ENCODE results near the gene KHK.
"Not testable (repeated sequence)": the region's sequence is repeated elsewhere in the genome, so short reads cannot be mapped to it uniquely, and the experiment has no call there.

KHK gene

GRCh38 chr2:27097341-27097740, 10.8 kb downstream of the KHK start:
- DNase-seq = no peak

DNA sequence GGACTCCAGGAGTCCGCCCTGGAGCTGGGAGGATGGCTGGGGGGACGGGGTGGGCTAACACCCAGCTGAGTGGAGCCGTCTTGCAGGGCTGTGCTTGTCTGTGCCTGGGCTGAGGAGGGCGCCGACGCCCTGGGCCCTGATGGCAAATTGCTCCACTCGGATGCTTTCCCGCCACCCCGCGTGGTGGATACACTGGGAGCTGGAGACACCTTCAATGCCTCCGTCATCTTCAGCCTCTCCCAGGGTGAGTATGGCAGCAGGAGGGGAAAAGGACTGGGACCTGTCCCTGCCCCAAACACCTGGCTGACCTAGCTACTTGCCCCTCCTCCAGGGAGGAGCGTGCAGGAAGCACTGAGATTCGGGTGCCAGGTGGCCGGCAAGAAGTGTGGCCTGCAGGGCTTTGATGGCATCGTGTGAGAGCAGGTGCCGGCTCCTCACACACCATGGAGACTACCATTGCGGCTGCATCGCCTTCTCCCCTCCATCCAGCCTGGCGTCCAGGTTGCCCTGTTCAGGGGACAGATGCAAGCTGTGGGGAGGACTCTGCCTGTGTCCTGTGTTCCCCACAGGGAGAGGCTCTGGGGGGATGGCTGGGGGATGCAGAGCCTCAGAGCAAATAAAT, 12.9 kb downstream of the KHK start:
- DNase-seq = no peak

GRCh38 chr2:27100036-27100435, 13.5 kb downstream of the KHK start:
- DNase-seq = no peak

DNA sequence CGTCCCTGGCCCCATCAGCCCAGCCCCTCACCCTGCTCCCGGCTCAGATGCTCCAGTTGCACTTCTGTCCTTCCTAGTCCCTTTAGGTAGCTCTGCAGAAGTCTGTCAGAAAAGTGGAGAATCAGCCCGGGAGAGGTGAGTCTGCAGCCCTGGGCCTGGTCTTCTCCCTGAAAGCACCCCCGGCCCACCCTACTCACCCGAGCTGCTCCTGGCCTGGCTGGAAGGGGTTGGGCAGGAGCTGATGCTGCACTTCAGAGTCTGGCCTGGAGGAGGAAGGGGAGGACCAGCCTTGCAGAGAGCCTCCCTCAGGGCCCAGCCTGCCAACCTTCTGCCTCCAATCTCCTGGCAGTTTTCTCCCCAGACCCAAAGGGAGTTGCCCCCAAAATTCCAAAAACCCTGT, 15.8 kb downstream of the KHK start:
- DNase-seq = no peak

DNA sequence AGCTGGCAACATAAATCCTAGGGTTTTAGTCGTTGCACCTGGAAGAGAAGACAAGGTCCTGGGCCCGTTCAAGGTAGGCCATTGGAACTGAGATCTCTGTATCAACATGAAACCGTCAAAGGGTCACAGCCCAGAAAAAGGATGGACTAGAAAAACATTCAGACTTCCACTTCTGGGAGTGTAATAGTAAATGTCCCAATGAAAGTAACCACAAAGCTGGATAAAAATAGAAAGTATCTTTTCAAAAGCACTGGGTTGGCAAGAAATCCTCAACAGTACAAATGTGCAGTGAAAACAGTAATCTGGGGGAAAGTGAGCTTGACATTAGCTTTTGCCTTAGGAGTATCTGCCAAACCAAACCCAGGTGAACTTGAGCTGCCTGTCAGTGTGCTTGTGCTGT, 19.4 kb downstream of the KHK start:
- DNase-seq = no peak

- no peak for DNase-seq
Observed at GRCh38 chr2:27108221-27108620, 21.6 kb downstream of the KHK start.

GRCh38 chr2:27109083-27109482, 22.5 kb downstream of the KHK start:
- no peak for DNase-seq

DNA sequence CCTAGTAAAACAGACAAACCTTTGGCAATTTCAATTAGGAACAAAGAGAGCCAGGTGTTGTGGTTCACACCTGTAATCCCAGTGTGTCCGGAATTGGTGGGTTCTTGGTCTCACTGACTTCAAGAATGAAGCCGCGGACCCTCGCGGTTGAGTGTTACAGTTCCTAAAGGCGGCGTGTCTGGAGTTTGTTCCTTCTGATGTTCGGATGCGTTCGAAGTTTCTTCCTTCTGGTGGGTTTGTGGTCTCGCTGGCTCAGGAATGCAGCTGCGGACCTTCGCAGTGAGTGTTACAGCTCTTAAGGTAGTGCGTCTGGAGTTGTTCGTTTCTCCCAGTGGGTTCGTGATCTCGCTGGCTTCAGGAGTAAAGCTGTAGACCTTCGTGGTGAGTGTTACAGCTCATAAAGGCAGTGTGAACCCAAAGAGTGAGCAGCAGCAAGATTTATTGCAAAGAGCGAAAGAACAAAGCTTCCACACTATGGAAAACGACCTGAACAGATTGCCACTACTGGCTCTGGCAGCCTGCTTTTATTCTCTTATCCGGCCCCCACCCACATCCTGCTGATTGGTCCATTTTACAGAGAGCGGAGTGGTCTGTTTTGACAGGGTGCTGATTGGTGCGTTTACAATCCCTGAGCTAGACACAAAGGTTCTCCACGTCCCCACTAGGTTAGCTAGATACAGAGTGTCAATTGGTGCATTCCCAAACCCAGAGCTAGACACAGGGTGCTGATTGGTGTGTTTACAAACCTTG, 24.2 kb downstream of the KHK start:
- DNase-seq = not testable (repeated sequence)

DNA sequence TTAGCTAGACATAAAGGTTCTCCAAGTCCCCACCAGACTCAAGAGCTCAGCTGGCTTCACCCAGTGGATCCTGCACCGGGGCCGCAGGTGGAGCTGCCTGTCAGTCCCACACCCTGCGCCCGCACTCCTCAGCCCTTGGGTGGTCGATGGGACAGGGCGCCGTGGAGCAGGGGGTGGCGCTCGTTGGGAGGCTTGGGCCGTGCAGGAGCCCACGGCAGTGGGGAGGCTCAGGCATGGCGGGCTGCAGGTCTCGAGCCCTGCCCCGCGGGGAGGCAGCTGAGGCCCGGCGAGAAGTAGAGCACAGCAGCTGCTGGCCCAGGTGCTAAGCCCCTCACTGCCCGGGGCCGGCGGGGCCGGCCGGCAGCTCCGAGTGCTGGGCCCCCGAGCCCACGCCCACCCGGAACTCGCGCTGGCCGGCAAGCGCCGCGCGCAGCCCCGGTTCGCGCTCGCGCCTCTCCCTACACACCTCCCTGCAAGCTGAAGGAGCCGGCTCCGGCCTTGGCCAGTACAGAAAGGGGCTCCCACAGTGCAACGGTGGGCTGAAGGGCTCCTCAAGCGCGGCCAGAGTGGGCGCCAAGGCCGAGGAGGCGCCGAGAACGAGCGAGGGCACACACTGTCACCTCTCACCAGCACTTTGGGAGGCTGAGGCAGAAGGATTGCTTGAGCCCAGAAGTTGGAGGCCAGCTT, 25.0 kb downstream of the KHK start:
- DNase-seq = not testable (repeated sequence)

- no peak for DNase-seq
Observed at GRCh38 chr2:27115519-27115918, 28.9 kb downstream of the KHK start.

- no peak for DNase-seq
Observed at GRCh38 chr2:27117995-27118524, 31.5 kb downstream of the KHK start.

GRCh38 chr2:27118525-27119329, 32.2 kb downstream of the KHK start, which contains the start of gene CGREF1:
TSS of gene CGREF1 (minus strand) at chr2:27119128. CDS start at chr2:27104366, 14,762 bp downstream.
- no peak for DNase-seq

- not testable (repeated sequence) for DNase-seq
Observed at GRCh38 chr2:27119330-27119670, 32.7 kb downstream of the KHK start.

DNA sequence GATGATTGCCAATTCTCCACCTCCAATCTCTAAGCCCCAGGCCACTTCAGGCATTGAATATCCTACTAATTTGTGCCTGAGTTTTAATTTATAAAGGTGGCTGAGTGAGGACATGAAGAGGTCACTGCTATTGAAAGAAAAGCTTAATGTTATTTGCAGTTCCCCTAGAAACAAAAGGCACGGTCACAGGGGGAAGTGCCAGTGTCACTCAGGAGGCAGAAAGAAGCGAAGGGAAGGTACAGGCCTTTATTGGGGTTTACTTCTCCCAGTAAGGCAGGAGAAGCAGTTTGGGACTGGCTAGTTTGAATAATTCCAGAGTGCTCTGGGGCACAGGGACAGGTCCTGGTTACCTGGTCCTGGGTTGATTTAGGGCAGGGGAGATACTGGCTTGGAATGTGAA, 35.3 kb downstream of the KHK start:
- DNase-seq = no peak

DNA sequence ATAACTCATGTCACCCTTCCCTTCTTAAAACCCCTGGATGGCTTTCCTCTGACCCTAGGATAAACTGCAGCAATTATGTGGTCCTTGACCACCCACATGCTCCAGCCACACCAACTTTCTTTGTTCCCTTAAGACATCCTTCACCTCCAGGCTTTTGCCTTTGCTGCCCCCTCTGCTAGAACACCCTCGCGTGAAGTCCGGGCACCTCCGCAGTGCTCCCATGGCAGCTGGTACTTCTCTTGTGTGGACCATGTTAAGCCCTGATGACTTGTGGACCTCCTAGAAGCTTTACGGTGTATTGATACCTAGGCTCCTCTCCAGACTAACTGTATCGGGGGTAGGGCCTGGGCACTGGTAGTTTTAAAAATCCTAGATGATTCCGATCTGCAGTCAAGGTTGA, 36.2 kb downstream of the KHK start:
- DNase-seq = no peak

- peak; percentile 68 for DNase-seq
Observed at GRCh38 chr2:27123302-27124150, 37.0 kb downstream of the KHK start, which contains the start of gene ABHD1. TSS of gene ABHD1 (plus strand) at chr2:27123815. CDS start at chr2:27123949, 134 bp downstream.

- DNase-seq = no peak
Observed at GRCh38 chr2:27125104-27125503, 38.5 kb downstream of the KHK start.

DNA sequence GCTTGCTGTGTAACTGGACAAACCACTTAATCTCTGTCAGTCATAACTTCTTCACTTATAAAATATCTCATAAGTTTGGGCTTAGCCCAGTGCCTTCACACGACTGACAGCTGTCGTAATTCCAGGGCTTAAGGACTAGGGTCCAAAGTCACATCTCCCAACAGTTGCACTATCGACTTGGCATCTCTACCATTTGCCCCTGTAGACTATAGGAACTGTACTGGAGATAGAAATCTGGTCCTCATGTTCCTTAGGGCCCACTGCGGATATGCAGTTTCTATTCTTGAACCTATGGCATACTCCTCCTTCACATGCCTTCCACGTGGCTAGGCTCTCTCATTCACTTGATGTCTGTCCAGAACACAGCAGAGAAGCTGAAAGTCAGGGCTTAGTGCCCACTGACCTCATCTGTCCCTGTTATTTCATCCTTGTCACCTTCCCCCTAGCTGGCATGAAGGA, 39.7 kb downstream of the KHK start:
- no peak for DNase-seq

DNA sequence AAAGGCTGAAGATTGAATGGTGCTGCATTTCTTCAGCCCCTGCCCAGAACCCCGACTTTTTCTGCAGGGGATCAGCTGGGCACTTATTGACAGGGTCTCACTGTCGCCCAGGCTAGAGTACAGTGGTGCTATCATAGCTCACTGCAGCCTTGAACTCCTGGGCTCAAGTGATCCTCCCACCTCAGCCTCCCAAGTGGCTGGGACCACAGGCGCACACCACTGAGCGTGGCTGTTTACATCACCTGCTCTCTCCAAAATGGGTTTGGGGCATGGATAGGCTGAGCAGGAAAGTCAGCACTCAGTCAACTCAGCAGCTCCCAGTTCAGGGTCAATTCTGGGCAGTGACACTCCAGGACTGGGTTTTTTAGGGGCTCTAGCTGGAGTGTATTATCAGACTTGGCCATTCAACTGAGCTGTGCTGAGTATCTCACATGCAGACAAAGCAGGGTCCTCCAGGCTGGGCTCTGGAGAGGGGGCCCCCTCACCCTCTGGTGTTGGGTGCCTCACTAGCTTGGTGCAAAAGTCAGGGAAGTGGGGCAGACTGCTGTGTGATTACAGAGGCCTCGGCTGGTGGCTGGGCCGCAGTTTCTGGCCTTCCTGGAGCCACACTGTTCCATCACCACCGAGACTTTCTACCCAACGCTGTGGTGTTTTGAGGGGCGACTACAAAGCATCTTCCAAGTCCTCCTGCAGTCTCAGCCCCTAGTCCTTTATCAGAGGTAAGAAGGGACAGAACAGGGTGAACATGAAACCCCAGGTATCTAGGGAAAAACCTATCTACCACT, 41.5 kb downstream of the KHK start:
- DNase-seq = no peak

DNA sequence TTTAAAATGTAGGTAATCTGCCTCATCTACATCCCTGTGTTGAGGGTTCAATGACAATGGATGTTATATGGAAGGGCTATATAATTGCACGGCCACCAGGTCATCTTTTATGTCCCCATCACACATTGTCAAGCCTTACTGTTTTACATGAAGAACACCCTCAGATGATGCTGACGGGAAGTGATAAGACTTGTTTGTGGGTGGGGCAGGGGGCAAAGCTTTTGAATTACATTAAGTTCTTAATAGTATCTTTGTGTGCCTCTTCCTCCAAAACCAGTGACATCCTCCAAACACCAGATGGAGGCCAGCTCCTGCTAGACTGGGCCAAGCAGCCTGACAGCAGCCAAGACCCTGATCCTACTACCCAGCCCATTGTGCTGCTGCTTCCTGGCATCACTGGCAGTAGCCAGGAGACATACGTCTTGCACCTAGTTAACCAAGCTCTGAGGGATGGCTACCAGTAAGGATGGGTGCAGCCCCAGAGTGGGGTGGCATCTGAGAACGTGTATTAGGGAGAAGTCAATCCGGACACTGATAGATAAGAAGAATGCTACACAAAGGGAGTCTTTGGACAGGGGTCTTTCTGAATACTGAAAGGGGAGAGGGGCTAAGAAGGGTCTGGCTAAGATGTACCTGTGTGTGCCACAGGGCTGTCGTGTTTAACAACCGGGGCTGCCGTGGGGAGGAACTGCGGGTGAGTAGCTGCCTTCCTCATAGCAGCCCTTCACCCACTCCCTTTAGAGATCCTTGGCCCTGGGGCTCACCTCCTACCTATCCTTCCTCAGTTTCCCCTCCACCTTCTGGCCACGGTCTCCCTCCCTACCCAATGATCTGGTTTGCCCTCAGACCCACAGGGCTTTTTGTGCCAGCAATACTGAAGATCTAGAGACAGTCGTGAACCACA, 42.3 kb downstream of the KHK start:
- no peak for DNase-seq
